Measurements from ENCODE around the gene ADCY5.

ADCY5 gene

GRCh38 chr3:123342631-123343080 is 106.2 kb downstream of the ADCY5 start:
- DNase-seq (ENCODE audit: low spot score) = no peak

GRCh38 chr3:123341871-123342630 is 106.8 kb downstream of the ADCY5 start:
- no peak for DNase-seq (ENCODE audit: low spot score)

GRCh38 chr3:123340336-123340735 is 108.6 kb downstream of the ADCY5 start:
- no peak for DNase-seq (ENCODE audit: low spot score)

GRCh38 chr3:123339302-123339701 is 109.6 kb downstream of the ADCY5 start:
- no peak for DNase-seq (ENCODE audit: low spot score)

GRCh38 chr3:123338620-123339061 is 110.2 kb downstream of the ADCY5 start:
- no peak for DNase-seq (ENCODE audit: low spot score)

GRCh38 chr3:123337948-123338619 is 110.8 kb downstream of the ADCY5 start:
- no peak for DNase-seq (ENCODE audit: low spot score)

- no peak for DNase-seq (ENCODE audit: low spot score)
Measured at GRCh38 chr3:123337226-123337625, 111.7 kb downstream of the ADCY5 start.

GRCh38 chr3:123336441-123336851 is 112.4 kb downstream of the ADCY5 start:
- no peak for DNase-seq (ENCODE audit: low spot score)

- DNase-seq (ENCODE audit: low spot score) = no peak
Measured at GRCh38 chr3:123336001-123336400, 112.9 kb downstream of the ADCY5 start.

GRCh38 chr3:123335007-123335670 is 113.8 kb downstream of the ADCY5 start:
- no peak for DNase-seq (ENCODE audit: low spot score)

GRCh38 chr3:123334056-123334455 is 114.8 kb downstream of the ADCY5 start:
- DNase-seq (ENCODE audit: low spot score) = no peak

GRCh38 chr3:123333401-123333800 is 115.5 kb downstream of the ADCY5 start:
- DNase-seq (ENCODE audit: low spot score) = no peak

GRCh38 chr3:123332124-123332641 is 116.7 kb downstream of the ADCY5 start:
- DNase-seq (ENCODE audit: low spot score) = no peak

GRCh38 chr3:123331651-123332050 is 117.2 kb downstream of the ADCY5 start:
- no peak for DNase-seq (ENCODE audit: low spot score)

- DNase-seq (ENCODE audit: low spot score) = no peak
Measured at GRCh38 chr3:123331006-123331405, 117.9 kb downstream of the ADCY5 start.

- DNase-seq (ENCODE audit: low spot score) = no peak
Measured at GRCh38 chr3:123330441-123330991, 118.4 kb downstream of the ADCY5 start.

GRCh38 chr3:123329636-123330340 is 119.1 kb downstream of the ADCY5 start:
- DNase-seq (ENCODE audit: low spot score) = no peak

- DNase-seq (ENCODE audit: low spot score) = peak; percentile 82
Measured at GRCh38 chr3:123328851-123329635, 119.8 kb downstream of the ADCY5 start.

- no peak for DNase-seq (ENCODE audit: low spot score)
Measured at GRCh38 chr3:123327956-123328850, 120.7 kb downstream of the ADCY5 start.

- no peak for DNase-seq (ENCODE audit: low spot score)
Measured at GRCh38 chr3:123327480-123327879, 121.4 kb downstream of the ADCY5 start.
